GM12878 (cell line): Measurements from ENCODE around the gene FMNL2. TPM values are rescaled to one million over a fixed set of nuclear protein-coding genes. Genes with fewer than 3 reads are reported as not detected.

Source experiments
- ATAC-seq: fragments of 200-7000 bp; cut with Tn5 transposase; 3 replicates; pipeline ENCODE4 v1.9.1; 2020; ENCODE audit warnings: mild to moderate bottlenecking, moderate library complexity
- BruUV-seq: library from RNA; stranded (reverse); fragments of 400-500 nt; replicated peaks from 2 replicates; lab custom pipeline; 2021; lab: Mats Ljungman, UMichigan
- CTCF ChIA-PET: fragments of 300-600 bp; sonication (Branson Sonifier 250); formaldehyde crosslinking; extraction: SDS; loops from one replicate; lab custom pipeline; 2021; ENCODE audit warnings: inconsistent platforms; lab: Yijun Ruan, JAX
- POLR2A ChIA-PET: fragments of 350-600 bp; formaldehyde crosslinking; extraction: SDS; loops from one replicate; lab custom pipeline; 2021; ENCODE audit warnings: inconsistent platforms; lab: Charles Lee
- RAD21 ChIA-PET: fragments of 300-600 bp; sonication (Branson Sonifier 250); formaldehyde crosslinking; loops from one replicate; lab custom pipeline; 2023; ENCODE audit warnings: antibody characterized with exemption; ENCODE audit not compliant: unreplicated experiment; lab: Charles Lee
- SMC1A ChIA-PET: fragments of 300-600 bp; sonication (Branson Sonifier 250); formaldehyde crosslinking; loops from one replicate; lab custom pipeline; 2023; ENCODE audit not compliant: unreplicated experiment, uncharacterized antibody; lab: Charles Lee
- DNase-seq: peaks from one replicate; pipeline ENCODE4 v3.0.0-alpha.2; 2011; ENCODE audit warnings: low read depth, low spot score
- FAIRE-seq: peaks from 3 replicates; lab custom pipeline; 2011; peaks lifted over from hg19 to GRCh38; lab: Jason Lieb, UNC
- H2AFZ ChIP-seq: 2 replicates; pipeline ENCODE4 v1.6.0; 2011; ENCODE audit warnings: low read depth, low read length, control low read depth; ENCODE audit not compliant: control insufficient read depth
- H3K27ac ChIP-seq: 2 replicates; pipeline ENCODE4 v1.5.1; 2011; ENCODE audit warnings: control low read depth; ENCODE audit not compliant: control insufficient read depth, insufficient read depth
- H3K27me3 ChIP-seq, 2 experiments: replicated peaks in 1 of 2; 2 replicates each; pipeline versions ENCODE4 v1.6.0 to v1.6.1; 2011; ENCODE audit warnings: low read length in 1 of 2; ENCODE audit not compliant: control insufficient read depth in 2 of 2, insufficient read depth in 2 of 2
- H3K36me3 ChIP-seq, 2 experiments: 2 replicates each; pipeline ENCODE4 v1.5.1; 2011; ENCODE audit warnings: low read length in 1 of 2; ENCODE audit not compliant: control insufficient read depth in 2 of 2, insufficient read depth in 2 of 2
- H3K4me1 ChIP-seq: 2 replicates; pipeline ENCODE4 v1.6.1; 2011; ENCODE audit warnings: mild to moderate bottlenecking, low read length, moderate library complexity, mixed read lengths; ENCODE audit not compliant: control insufficient read depth, insufficient read depth
- H3K4me2 ChIP-seq: 2 replicates; pipeline ENCODE4 v1.6.0; 2011; ENCODE audit warnings: control low read depth; ENCODE audit not compliant: control insufficient read depth, insufficient read depth
- H3K4me3 ChIP-seq: fragments of 200-600 bp; sonication (generic); 2 replicates; pipeline ENCODE4 v1.5.1; 2016
- H3K79me2 ChIP-seq: 2 replicates; pipeline ENCODE4 v1.6.0; 2011; ENCODE audit warnings: low read length; ENCODE audit not compliant: control insufficient read depth, insufficient read depth
- H3K9ac ChIP-seq: 2 replicates; pipeline ENCODE4 v1.8.0; 2011; ENCODE audit warnings: low read length, control low read depth, mixed read lengths; ENCODE audit not compliant: control insufficient read depth, insufficient read depth
- H3K9me3 ChIP-seq: replicated peaks from 3 replicates; pipeline ENCODE4 v1.5.1; 2011; ENCODE audit warnings: mild to moderate bottlenecking, low read length; ENCODE audit not compliant: control insufficient read depth, insufficient read depth
- H4K20me1 ChIP-seq: 2 replicates; pipeline ENCODE4 v1.6.0; 2011; ENCODE audit not compliant: control insufficient read depth, insufficient read depth
- BCL11A ChIP-seq: IDR thresholded peaks from 2 replicates; pipeline ENCODE4 v1.6.1; 2011; ENCODE audit warnings: low read depth, low read length
- CBFB ChIP-seq: IDR thresholded peaks from 2 replicates; pipeline ENCODE4 v1.6.1; 2016; ENCODE audit warnings: antibody characterized with exemption, low read depth
- CBX5 ChIP-seq: sonication (generic); IDR thresholded peaks from 2 replicates; pipeline ENCODE4 v1.6.1; 2016; ENCODE audit warnings: low read depth, moderate library complexity, mild to moderate bottlenecking, inconsistent platforms
- ESRRA ChIP-seq: IDR thresholded peaks from 2 replicates; pipeline ENCODE4 v1.6.1; 2012; ENCODE audit warnings: mild to moderate bottlenecking, low read length, improper control_type of control experiment
- MXI1 ChIP-seq: fragments of 150-350 bp; IDR thresholded peaks from 2 replicates; pipeline ENCODE4 v1.6.1; 2011; ENCODE audit warnings: low read depth, mild to moderate bottlenecking, inconsistent platforms, low read length, improper control_type of control experiment
- NBN ChIP-seq: fragments of 450-650 bp; IDR thresholded peaks from 2 replicates; pipeline ENCODE4 v1.6.1; 2016
- NRF1 ChIP-seq: conservative IDR thresholded peaks from 2 replicates; pipeline ENCODE4 v1.6.1; 2011; ENCODE audit warnings: mild to moderate bottlenecking, low read depth, low read length, improper control_type of control experiment
- PAX8 ChIP-seq: fragments of 450-650 bp; IDR thresholded peaks from 2 replicates; pipeline ENCODE4 v1.6.1; 2017; ENCODE audit warnings: mild to moderate bottlenecking, moderate library complexity
- POLR2AphosphoS2 ChIP-seq: IDR thresholded peaks from 2 replicates; pipeline ENCODE4 v1.6.1; 2011; ENCODE audit warnings: low read depth, mild to moderate bottlenecking, low read length, improper control_type of control experiment, moderate library complexity
- RAD51 ChIP-seq: fragments of 450-650 bp; IDR thresholded peaks from 2 replicates; pipeline ENCODE4 v1.6.1; 2016; ENCODE audit warnings: moderate library complexity, mild to moderate bottlenecking, inconsistent platforms
- RELA ChIP-seq: fragments of 450-650 bp; IDR thresholded peaks from 2 replicates; pipeline ENCODE4 v1.8.0; 2014; ENCODE audit warnings: borderline replicate concordance; ENCODE audit not compliant: partially characterized antibody
- REST ChIP-seq: IDR thresholded peaks from 2 replicates; pipeline ENCODE4 v1.6.1; 2012; ENCODE audit warnings: mild to moderate bottlenecking, low read depth, low read length
- TCF12 ChIP-seq: IDR thresholded peaks from 2 replicates; pipeline ENCODE4 v1.6.1; 2011; ENCODE audit warnings: low read depth, mild to moderate bottlenecking, low read length
- USF1 ChIP-seq: IDR thresholded peaks from 2 replicates; pipeline ENCODE4 v1.6.1; 2011; ENCODE audit warnings: borderline replicate concordance, low read depth, mild to moderate bottlenecking, moderate library complexity, mixed read lengths, low read length; ENCODE audit not compliant: insufficient read depth; ENCODE audit errors: extremely low read length
- WRNIP1 ChIP-seq: IDR thresholded peaks from 2 replicates; pipeline ENCODE4 v1.6.1; 2011; ENCODE audit warnings: low read depth, low read length, improper control_type of control experiment, borderline replicate concordance
- ZBTB33 ChIP-seq: fragments of 450-650 bp; IDR thresholded peaks from 2 replicates; pipeline ENCODE4 v1.6.1; 2017; ENCODE audit warnings: mild to moderate bottlenecking
- ZNF24 ChIP-seq: fragments of 450-650 bp; IDR thresholded peaks from 2 replicates; pipeline ENCODE4 v1.6.1; 2017; ENCODE audit warnings: antibody characterized with exemption, mild to moderate bottlenecking
- ZNF384 ChIP-seq: IDR thresholded peaks from 2 replicates; pipeline ENCODE4 v1.6.1; 2012; ENCODE audit warnings: low read depth, mild to moderate bottlenecking, low read length, improper control_type of control experiment, borderline replicate concordance
- WGBS: methylation state at CpG from one replicate; pipeline ENCODE4 v1.1.6; 2016; ENCODE audit warnings: low lambda C conversion rate; ENCODE audit not compliant: insufficient replicate concordance, insufficient coverage; ENCODE audit errors: missing lambda C conversion rate; 5-methylcytosine and 5-hydroxymethylcytosine counted together
- in situ Hi-C: fragments of 300-500 bp; cut with MboI; formaldehyde crosslinking; loops from 9 replicates; pipeline ENCODE4 v1.14.3; 2018; ENCODE audit warnings: mixed read lengths
- intact Hi-C: fragments of 100-400 bp; cut with micrococcal nuclease; formaldehyde crosslinking; loops from one replicate; pipeline ENCODE4 v1.14.2; 2022; ENCODE audit not compliant: unreplicated experiment
- polyA plus RNA-seq, 11 experiments: library from polyadenylated mRNA; depleted of rRNA in 4 of 11; unstranded in 6 of 11; stranded (reverse) in 5 of 11; fragments of >200 nt; fragmentation: Nextera tagmentation in 4 of 11; fragmentation: Illumina TruSeq in 1 of 11; extraction: Ambion mirVana in 4 of 11; extraction: Trizol in 1 of 11; gene quantifications; 1 replicate in 1 of 11; 2 replicates in 10 of 11; pipeline versions ENCODE4 v1.2.1 to v1.2.3, GENCODE V29; 2011 to 2016; ENCODE audit warnings: inconsistent platforms in 2 of 11, missing spikeins in 2 of 11, low read depth in 1 of 11
- total RNA-seq, 4 experiments: library from RNA; depleted of rRNA in 3 of 4; stranded (reverse); fragments of >200 nt in 3 of 4; fragmentation: Illumina TruSeq in 1 of 4; extraction: Trizol in 1 of 4; gene quantifications; 2 replicates each; pipeline versions ENCODE4 v1.2.1 to v1.2.3, GENCODE V29; 2013 to 2021

The FMNL2 gene
- total and polyA plus RNA-seq, 10 of the 15 experiments (the other 5 are each of a cell fraction or from before 2014, with no cell fraction given) = 0.13 to 9.9 (median 0.35) TPM

- no peak for FAIRE-seq
- no TSS peak for BruUV-seq
- ATAC-seq = no peak
- WGBS = 84% methylated on average over 5 of the region's 5 CpGs
- H3K4me3 ChIP-seq = no peak overlapping the region
- no peaks in the 10 kb centered on the region for H3K36me3 ChIP-seq
- H3K79me2 ChIP-seq = no peaks in the 10 kb centered on the region
- intact Hi-C loops = no loop called here
- POLR2A ChIA-PET = no interaction called here
- H3K27me3 ChIP-seq = no peaks in the 10 kb centered on the region
- H3K9me3 ChIP-seq = no peaks in the 10 kb centered on the region
- H3K4me1 ChIP-seq = no peaks in the 10 kb centered on the region
- DNase-seq = no peak
- RAD21 ChIA-PET = interaction anchor here (0.9 to 1.8 kb wide), 4 partner anchors 11 to 65 kb away, joined by 3 to 4 read pairs (median 3); no protein-coding TSS in a partner anchor
- H2AFZ ChIP-seq = no peak overlapping the region
- H3K9ac ChIP-seq = no peak overlapping the region
- no peaks in the 10 kb centered on the region for H4K20me1 ChIP-seq
- in situ Hi-C loops = no loop called here
- SMC1A ChIA-PET = interaction anchor here (0.6 to 1.1 kb wide), 3 partner anchors 9 to 13 kb away, joined by 3 read pairs; no protein-coding TSS in a partner anchor
- CTCF ChIA-PET = interaction anchor here (1.5 kb wide), 1 partner anchor 17 kb away, joined by 4 read pairs; no protein-coding TSS in a partner anchor
- H3K4me2 ChIP-seq = no peak overlapping the region
- H3K27ac ChIP-seq = no peak overlapping the region
- TF ChIP-seq RAD51 (no peak), WRNIP1 (no peak), TCF12 (no peak), REST (no peak), CBFB (no peak), USF1 (no peak), MXI1 (no peak), RELA (no peak), POLR2AphosphoS2 (no peak), ZNF24 (no peak), ZBTB33 (no peak), ESRRA (no peak), NBN (no peak), PAX8 (no peak), ZNF384 (no peak), NRF1 (no peak), BCL11A (no peak), CBX5 (no peak)
Observed at GRCh38 chr2:152350155-152350679, 15.2 kb downstream of the FMNL2 start.
